AG04449 (cell line): ENCODE measurements around the gene PPP3R1.
A peak's percentile ranks its signal among the peaks of the same experiment; 100 is the strongest.

ENCODE experiments used
- CTCF ChIA-PET: fragments of 350-600 bp; formaldehyde crosslinking; extraction: SDS; loops from one replicate; lab custom pipeline; 2021; ENCODE audit warnings: antibody characterized with exemption; lab: Yijun Ruan, JAX
- POLR2A ChIA-PET: fragments of 400-600, 350-600 bp; formaldehyde crosslinking; extraction: SDS; loops from one replicate; lab custom pipeline; 2020; ENCODE audit warnings: antibody characterized with exemption, inconsistent platforms; lab: Yijun Ruan, JAX
- DNase-seq: peaks from one replicate; pipeline ENCODE4 v3.0.0-alpha.2; 2010; ENCODE audit warnings: low read depth, low spot score
- H3K4me3 ChIP-seq: 2 replicates; pipeline ENCODE4 v1.5.1; 2011; ENCODE audit warnings: low read depth, mild to moderate bottlenecking, control low read depth, low read length
- CTCF ChIP-seq: IDR thresholded peaks from one replicate; pipeline ENCODE4 v1.5.1; 2011; ENCODE audit warnings: mild to moderate bottlenecking, moderate library complexity, low read length, control low read depth, inconsistent platforms; ENCODE audit not compliant: insufficient read depth; ENCODE audit errors: missing control alignments

The PPP3R1 gene

GRCh38 chr2:68193787-68194372, 58.5 kb downstream of the PPP3R1 start:
- ChIA-PET POLR2A (no interaction called here), CTCF (interaction anchor here (1.0 to 9.5 kb wide), 12 partner anchors 9 to 247 kb away, joined by 3 to 131 read pairs (median 50); partner anchors contain the start of gene PPP3R1)
- H3K4me3 ChIP-seq, result no peak overlapping the region
- DNase-seq, result peak; percentile 4
- no peak for TF ChIP-seq CTCF

GRCh38 chr2:68193144-68193543, 59.2 kb downstream of the PPP3R1 start:
- no peak overlapping the region for H3K4me3 ChIP-seq
- POLR2A ChIA-PET, result no interaction called here
- no peak for DNase-seq
- CTCF ChIA-PET, result interaction anchor here (4.3 to 9.5 kb wide), 4 partner anchors 13 to 92 kb away, joined by 50 to 131 read pairs (median 67); partner anchors contain the start of gene PPP3R1
- TF ChIP-seq CTCF, result no peak

GRCh38 chr2:68190991-68191731, 61.2 kb downstream of the PPP3R1 start:
- no peak overlapping the region for H3K4me3 ChIP-seq
- ChIA-PET POLR2A (no interaction called here), CTCF (interaction anchor here (9.5 kb wide), 1 partner anchor 15 kb away, joined by 84 read pairs; no protein-coding TSS in a partner anchor)
- no peak for TF ChIP-seq CTCF
- peak; percentile 55 for DNase-seq

- DNase-seq, result no peak
- POLR2A ChIA-PET, result no interaction called here
- H3K4me3 ChIP-seq, result no peak overlapping the region
- CTCF ChIA-PET, result interaction anchor here (0.5 to 9.5 kb wide), 5 partner anchors 16 to 252 kb away, joined by 3 to 84 read pairs (median 6); no protein-coding TSS in a partner anchor
- no peak for TF ChIP-seq CTCF
Observed at GRCh38 chr2:68189991-68190784, 62.1 kb downstream of the PPP3R1 start.

GRCh38 chr2:68188831-68189230, 63.5 kb downstream of the PPP3R1 start:
- CTCF ChIA-PET, result interaction anchor here (1.2 to 9.5 kb wide), 6 partner anchors 17 to 253 kb away, joined by 3 to 84 read pairs (median 6); no protein-coding TSS in a partner anchor
- POLR2A ChIA-PET, result no interaction called here
- no peak for TF ChIP-seq CTCF
- no peak overlapping the region for H3K4me3 ChIP-seq
- DNase-seq, result no peak

GRCh38 chr2:68187329-68187728, 65.0 kb downstream of the PPP3R1 start:
- no peak for TF ChIP-seq CTCF
- CTCF ChIA-PET, result interaction anchor here (1.1 to 4.5 kb wide), 4 partner anchors 8 to 12 kb away, joined by 4 to 49 read pairs (median 8); no protein-coding TSS in a partner anchor
- DNase-seq, result no peak
- POLR2A ChIA-PET, result no interaction called here
- no peak overlapping the region for H3K4me3 ChIP-seq
